Stomach (tissue), 4 donors: ENCODE results near the gene INPP4B.

Experiments
- CTCF ChIP-seq, 7 experiments: fragments of 450-650 bp in 4 of 7; fragments of 200-600 bp in 3 of 7; sonication (generic) in 3 of 7; IDR thresholded peaks; one replicate each; pipeline ENCODE4 v1.5.1; 2016 to 2019; ENCODE audit warnings: antibody characterized with exemption in 7 of 7, control low read depth in 2 of 7, mild to moderate bottlenecking in 1 of 7
- POLR2A ChIP-seq, 4 donors: fragments of 450-650 bp; IDR thresholded peaks; one replicate each; pipeline ENCODE4 v1.6.1; 2016; ENCODE audit warnings: antibody characterized with exemption in 4 of 4, control low read depth in 2 of 4, mild to moderate bottlenecking in 1 of 4, moderate library complexity in 1 of 4
- POLR2AphosphoS5 ChIP-seq, 3 donors: sonication (generic); formaldehyde crosslinking; IDR thresholded peaks; one replicate each; pipeline ENCODE4 v1.6.1; 2016; ENCODE audit warnings: antibody characterized with exemption in 3 of 3

- TF ChIP-seq POLR2A (IDR thresholded peaks at IDR 0.05) = no peak
- no peak for TF ChIP-seq CTCF (IDR thresholded peaks at IDR 0.05)
- TF ChIP-seq POLR2AphosphoS5 (IDR thresholded peaks at IDR 0.05) = no peak
Observed at GRCh38 chr4:142449771-142450373, 396.2 kb downstream of the INPP4B start.
